AG04450 (cell line): Measurements from ENCODE around the gene ANKRD9. TPM values are rescaled to one million over a fixed set of nuclear protein-coding genes. Genes with fewer than 3 reads are reported as not detected.

Experiments
- CTCF ChIA-PET: fragments of 300-600, 350-600 bp; formaldehyde crosslinking; extraction: SDS; loops from one replicate; lab custom pipeline; 2022; ENCODE audit warnings: antibody characterized with exemption, inconsistent platforms; lab: Charles Lee
- POLR2A ChIA-PET: fragments of 350-600 bp; formaldehyde crosslinking; extraction: SDS; loops from one replicate; lab custom pipeline; 2021; ENCODE audit warnings: antibody characterized with exemption, inconsistent platforms; lab: Yijun Ruan, JAX
- DNase-seq: peaks from one replicate; pipeline ENCODE4 v3.0.0-alpha.2; 2011; ENCODE audit warnings: low read depth, low spot score
- H3K27ac ChIP-seq: one replicate; pipeline ENCODE4 v1.5.1; 2012; ENCODE audit warnings: low read depth, low read length, control low read depth
- H3K27me3 ChIP-seq: one replicate; pipeline ENCODE4 v1.6.0; 2012; ENCODE audit warnings: low read length; ENCODE audit not compliant: control insufficient read depth, insufficient read depth
- H3K4me3 ChIP-seq: 2 replicates; pipeline ENCODE4 v1.5.1; 2011; ENCODE audit warnings: mild to moderate bottlenecking, low read depth, low read length, control low read depth
- H3K9me3 ChIP-seq: 2 replicates; pipeline ENCODE4 v1.5.1; 2012; ENCODE audit warnings: low read length; ENCODE audit not compliant: control insufficient read depth, insufficient read depth
- polyA plus RNA-seq: library from polyadenylated mRNA; depleted of rRNA; stranded (reverse); fragments of >200 nt; gene quantifications from 2 replicates; pipeline ENCODE4 v1.2.3, GENCODE V29; 2011
- TF ChIP-seq, protein P1 (sequence below): IDR thresholded peaks from 2 replicates; pipeline ENCODE4 v1.5.1; 2011; ENCODE audit warnings: low read depth, low read length, control low read depth, inconsistent platforms

ANKRD9 gene
- polyA plus RNA-seq, 1 experiment: 4.0 TPM

DNA sequence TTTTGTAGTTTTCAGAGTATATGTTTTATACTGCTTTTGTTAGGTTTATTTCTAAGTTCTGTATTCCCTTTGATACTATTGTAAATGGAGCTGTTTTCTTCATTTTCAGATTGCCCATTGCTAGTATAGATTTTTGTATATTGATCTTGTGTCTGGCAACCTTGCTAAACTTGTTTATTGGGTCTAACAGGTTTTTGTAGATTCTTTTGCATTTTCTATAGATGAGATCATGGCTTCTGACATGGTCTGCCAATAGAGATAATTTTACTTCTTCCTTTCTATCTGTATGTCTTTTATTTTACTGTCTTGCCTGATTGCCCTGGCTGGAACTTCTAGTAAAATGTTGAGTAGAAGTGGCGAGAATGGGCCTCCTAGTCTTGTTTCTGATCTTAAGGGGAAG is 40.3 kb downstream of the ANKRD9 start:
- CTCF ChIA-PET: no interaction called here
- Histone ChIP-seq H3K9me3 (no peaks in the 10 kb centered on the region; the same call in 1 of the 2 replicates), H3K4me3 (no peak overlapping the region), H3K27me3 (no peaks in the 10 kb centered on the region), H3K27ac (no peak overlapping the region)
- no peak for DNase-seq
- POLR2A ChIA-PET: no interaction called here
- TF ChIP-seq, protein P1, sequence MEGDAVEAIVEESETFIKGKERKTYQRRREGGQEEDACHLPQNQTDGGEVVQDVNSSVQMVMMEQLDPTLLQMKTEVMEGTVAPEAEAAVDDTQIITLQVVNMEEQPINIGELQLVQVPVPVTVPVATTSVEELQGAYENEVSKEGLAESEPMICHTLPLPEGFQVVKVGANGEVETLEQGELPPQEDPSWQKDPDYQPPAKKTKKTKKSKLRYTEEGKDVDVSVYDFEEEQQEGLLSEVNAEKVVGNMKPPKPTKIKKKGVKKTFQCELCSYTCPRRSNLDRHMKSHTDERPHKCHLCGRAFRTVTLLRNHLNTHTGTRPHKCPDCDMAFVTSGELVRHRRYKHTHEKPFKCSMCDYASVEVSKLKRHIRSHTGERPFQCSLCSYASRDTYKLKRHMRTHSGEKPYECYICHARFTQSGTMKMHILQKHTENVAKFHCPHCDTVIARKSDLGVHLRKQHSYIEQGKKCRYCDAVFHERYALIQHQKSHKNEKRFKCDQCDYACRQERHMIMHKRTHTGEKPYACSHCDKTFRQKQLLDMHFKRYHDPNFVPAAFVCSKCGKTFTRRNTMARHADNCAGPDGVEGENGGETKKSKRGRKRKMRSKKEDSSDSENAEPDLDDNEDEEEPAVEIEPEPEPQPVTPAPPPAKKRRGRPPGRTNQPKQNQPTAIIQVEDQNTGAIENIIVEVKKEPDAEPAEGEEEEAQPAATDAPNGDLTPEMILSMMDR: no peak

GRCh38 chr14:102464846-102465341 is 44.7 kb downstream of the ANKRD9 start:
- Histone ChIP-seq H3K9me3 (no peaks in the 10 kb centered on the region), H3K4me3 (no peak overlapping the region), H3K27ac (no peak overlapping the region), H3K27me3 (no peaks in the 10 kb centered on the region)
- no peak for DNase-seq
- ChIA-PET POLR2A (no interaction called here), CTCF (interaction anchor here (0.7 kb wide), 1 partner anchor 26 kb away, joined by 3 read pairs; no protein-coding TSS in a partner anchor)
- TF ChIP-seq, protein P1: no peak

DNA sequence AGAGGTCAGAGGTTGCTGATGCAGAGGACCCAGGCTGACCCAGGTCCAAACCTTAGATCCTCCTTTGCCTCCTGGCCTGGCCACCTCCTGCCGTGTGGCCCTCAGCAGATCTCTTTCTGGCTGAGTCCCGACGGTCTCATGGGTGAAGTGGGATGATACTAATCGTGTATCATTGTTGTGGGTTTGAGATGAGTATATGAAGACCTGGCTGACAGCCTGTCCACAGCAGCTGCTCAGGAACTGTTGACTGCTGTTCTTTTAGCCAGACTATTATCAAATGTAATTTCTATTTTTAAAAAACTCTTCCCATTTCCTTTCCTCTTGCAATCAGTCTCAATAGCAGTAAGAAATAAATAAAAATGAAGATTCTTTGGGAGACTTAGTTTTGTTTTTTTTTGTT is 45.6 kb downstream of the ANKRD9 start:
- Histone ChIP-seq H3K27me3 (no peaks in the 10 kb centered on the region), H3K27ac (no peak overlapping the region), H3K4me3 (no peak overlapping the region), H3K9me3 (no peaks in the 10 kb centered on the region)
- DNase-seq: no peak
- ChIA-PET CTCF (interaction anchor here (0.7 kb wide), 1 partner anchor 25 kb away, joined by 3 read pairs; no protein-coding TSS in a partner anchor), POLR2A (no interaction called here)
- TF ChIP-seq, protein P1: no peak

DNA sequence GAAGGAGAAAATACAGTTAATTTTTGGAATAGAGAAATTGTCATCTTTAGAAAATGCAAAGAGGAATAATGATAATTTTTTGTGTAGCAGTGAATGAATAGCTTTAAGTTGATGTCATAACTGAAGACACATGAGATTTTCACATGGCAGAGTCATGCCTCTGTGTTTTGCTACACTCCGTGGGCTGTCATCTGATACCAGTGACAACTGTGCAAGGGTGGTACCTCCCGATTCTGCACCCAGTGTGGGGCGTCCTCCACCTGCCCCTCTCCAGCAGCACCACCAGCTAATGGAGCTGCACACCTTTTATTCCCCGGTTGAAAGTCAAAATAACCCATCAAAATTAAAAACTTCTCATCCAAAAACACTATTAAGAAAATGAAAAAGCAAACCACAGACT is 47.2 kb downstream of the ANKRD9 start:
- no peak overlapping the region for H3K27ac ChIP-seq
- no peak overlapping the region for H3K4me3 ChIP-seq
- CTCF ChIA-PET: interaction anchor here (1.0 kb wide), 1 partner anchor 24 kb away, joined by 5 read pairs; no protein-coding TSS in a partner anchor
- H3K27me3 ChIP-seq: no peaks in the 10 kb centered on the region
- POLR2A ChIA-PET: no interaction called here
- TF ChIP-seq, protein P1: no peak
- DNase-seq: no peak
- no peaks in the 10 kb centered on the region; the same call in 1 of the 2 replicates for H3K9me3 ChIP-seq

GRCh38 chr14:102461490-102462338 is 47.9 kb downstream of the ANKRD9 start:
- Histone ChIP-seq H3K27me3 (no peaks in the 10 kb centered on the region), H3K9me3 (no peaks in the 10 kb centered on the region; the same call in 1 of the 2 replicates), H3K4me3 (no peak overlapping the region), H3K27ac (no peak overlapping the region)
- ChIA-PET POLR2A (no interaction called here), CTCF (interaction anchor here (0.6 to 1.0 kb wide), 2 partner anchors 24 to 133 kb away, joined by 4 to 5 read pairs; no protein-coding TSS in a partner anchor)
- DNase-seq: no peak
- TF ChIP-seq, protein P1: no peak
